ENCODE measurements around the gene SLC6A13. TPM values are rescaled to one million over a fixed set of nuclear protein-coding genes. Genes with fewer than 3 reads are reported as not detected.

SLC6A13 gene
- total RNA-seq, 1 experiment from 2014 or later, result not detected

DNA sequence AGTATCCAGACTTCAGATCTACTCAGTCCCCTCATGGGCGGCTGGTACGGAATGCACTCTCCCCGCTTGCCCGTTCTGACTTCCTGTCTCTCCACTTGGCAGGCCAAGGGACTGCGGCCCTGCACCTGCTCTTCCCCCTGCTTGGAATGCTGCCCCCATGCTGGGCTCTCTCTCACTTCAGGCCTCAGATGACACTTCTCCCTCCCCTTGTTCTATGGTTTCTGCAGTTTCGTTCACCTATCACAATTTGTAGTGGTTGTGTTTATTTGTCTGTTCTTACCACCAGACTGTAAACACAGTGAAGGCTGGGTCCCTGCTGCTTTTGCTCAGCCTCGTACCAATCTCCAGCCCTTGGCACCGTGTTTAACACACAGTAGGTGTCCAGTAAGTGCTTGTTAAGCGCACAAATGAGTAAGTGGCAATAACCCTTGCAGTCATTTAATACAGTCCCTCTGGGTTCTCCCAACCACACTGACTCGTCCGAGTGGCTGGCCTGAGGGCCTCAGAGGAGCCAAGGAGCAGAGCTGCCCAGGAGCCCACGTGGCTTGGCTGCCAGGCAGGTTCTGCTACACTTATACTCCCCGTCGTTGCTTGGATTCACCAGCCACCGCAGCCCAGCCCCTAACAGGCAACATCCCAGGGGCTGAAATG lies 60.4 kb downstream of the SLC6A13 start:
- no peak overlapping the region for H3K9ac ChIP-seq (ENCODE audit: extremely low read depth, insufficient read length, low read length)
- DNase-seq, result peak; percentile 78
- H4K91ac ChIP-seq (ENCODE audit: insufficient read length, low read depth, low read length), result no peak overlapping the region
- H2BK5ac ChIP-seq (ENCODE audit: insufficient read length, low read length), result no peak overlapping the region
- WGBS (ENCODE audit: extremely low coverage, insufficient read length, low lambda C conversion rate), result no CpG with 5 or more reads among the region's 15 CpGs
- H3K4ac ChIP-seq (ENCODE audit: low read depth, low read length), result no peak overlapping the region
- H3K14ac ChIP-seq (ENCODE audit: insufficient read depth, low read length), result no peak overlapping the region
- H2BK12ac ChIP-seq (ENCODE audit: insufficient read length, low read depth, low read length), result no peak overlapping the region
- no peak overlapping the region for H3K56ac ChIP-seq (ENCODE audit: insufficient read length, low read depth, low read length)
- no peak overlapping the region for H2BK20ac ChIP-seq (ENCODE audit: low read depth, low read length, poor library complexity, severe bottlenecking)
- H3K9me3 Mint-ChIP-seq, result peaks cover 0 to 2% of the 10 kb centered on the region in 2 experiments; a peak in 3 of 5 replicates
- no peak overlapping the region for H3K23ac ChIP-seq (ENCODE audit: insufficient read length, low read depth, low read length)
- H3K27me3 Mint-ChIP-seq (ENCODE audit: low read depth), result peaks cover 95% of the 10 kb centered on the region
- H3T11ph ChIP-seq (ENCODE audit: low read length), result no peak overlapping the region
- no peaks in the 10 kb centered on the region for H3K79me1 ChIP-seq (ENCODE audit: insufficient read depth, low read depth, low read length, poor library complexity, severe bottlenecking)
- no peak overlapping the region for H2AFZ ChIP-seq (ENCODE audit: low read length)
- no peak overlapping the region for H4K5ac ChIP-seq (ENCODE audit: insufficient read length, low read depth, low read length)
- H3K4me2 ChIP-seq (ENCODE audit: insufficient read depth, insufficient read length, low read length), result peak overlapping the region; percentile 48
- no peak overlapping the region for H2AK5ac ChIP-seq (ENCODE audit: insufficient read length, low read length)
- no peaks in the 10 kb centered on the region for H3K36me3 Mint-ChIP-seq (ENCODE audit: insufficient read depth in 1 of 3, low read depth in 3 of 3)
- no peaks in the 10 kb centered on the region for H4K20me1 ChIP-seq (ENCODE audit: control insufficient read depth, insufficient read depth, insufficient read length)
- no peak overlapping the region for H3K27ac Mint-ChIP-seq
- no peak overlapping the region for H4K8ac ChIP-seq (replicated peaks; ENCODE audit: insufficient read length, low read depth, low read length)
- H3K27ac ChIP-seq (ENCODE audit: insufficient read length, low read depth, low read length), result no peak overlapping the region
- H3K9me3 ChIP-seq (ENCODE audit: control insufficient read depth, low read depth, low read length), result no peaks in the 10 kb centered on the region
- peak overlapping the region; percentile 47 to 75 for H3K4me3 Mint-ChIP-seq
- TF ChIP-seq, protein P1, sequence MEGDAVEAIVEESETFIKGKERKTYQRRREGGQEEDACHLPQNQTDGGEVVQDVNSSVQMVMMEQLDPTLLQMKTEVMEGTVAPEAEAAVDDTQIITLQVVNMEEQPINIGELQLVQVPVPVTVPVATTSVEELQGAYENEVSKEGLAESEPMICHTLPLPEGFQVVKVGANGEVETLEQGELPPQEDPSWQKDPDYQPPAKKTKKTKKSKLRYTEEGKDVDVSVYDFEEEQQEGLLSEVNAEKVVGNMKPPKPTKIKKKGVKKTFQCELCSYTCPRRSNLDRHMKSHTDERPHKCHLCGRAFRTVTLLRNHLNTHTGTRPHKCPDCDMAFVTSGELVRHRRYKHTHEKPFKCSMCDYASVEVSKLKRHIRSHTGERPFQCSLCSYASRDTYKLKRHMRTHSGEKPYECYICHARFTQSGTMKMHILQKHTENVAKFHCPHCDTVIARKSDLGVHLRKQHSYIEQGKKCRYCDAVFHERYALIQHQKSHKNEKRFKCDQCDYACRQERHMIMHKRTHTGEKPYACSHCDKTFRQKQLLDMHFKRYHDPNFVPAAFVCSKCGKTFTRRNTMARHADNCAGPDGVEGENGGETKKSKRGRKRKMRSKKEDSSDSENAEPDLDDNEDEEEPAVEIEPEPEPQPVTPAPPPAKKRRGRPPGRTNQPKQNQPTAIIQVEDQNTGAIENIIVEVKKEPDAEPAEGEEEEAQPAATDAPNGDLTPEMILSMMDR (conservative IDR thresholded peaks at IDR 0.05), result no peak
- H3K27me3 ChIP-seq (ENCODE audit: insufficient read depth, low read length), result peaks cover 4% of the 10 kb centered on the region; the same call in 1 of the 2 replicates
- H2BK120ac ChIP-seq (ENCODE audit: low read depth, low read length, poor library complexity, severe bottlenecking), result no peak overlapping the region
- no peak overlapping the region for H3K18ac ChIP-seq (ENCODE audit: insufficient read length, low read depth, low read length)
- H3K4me1 ChIP-seq (ENCODE audit: insufficient read depth, low read length), result no peaks in the 10 kb centered on the region
- H3K4me1 Mint-ChIP-seq, result peaks cover 20 to 26% of the 10 kb centered on the region in 2 experiments
- H3K79me2 ChIP-seq (ENCODE audit: insufficient read depth, low read length), result no peaks in the 10 kb centered on the region
- H2BK15ac ChIP-seq (ENCODE audit: low read depth, low read length), result no peak overlapping the region
- peaks cover 6% of the 10 kb centered on the region for H3K23me2 ChIP-seq (ENCODE audit: insufficient read length, low read depth, low read length, poor library complexity, severe bottlenecking)

All from H9 (cell line).